Panc1 (cell line): ENCODE measurements around the gene TSNAX. TPM values are rescaled to one million over a fixed set of nuclear protein-coding genes. Genes with fewer than 3 reads are reported as not detected.

Experiments used
- total RNA-seq: library from RNA; stranded (reverse); gene quantifications from one replicate; pipeline ENCODE4 v1.2.1, GENCODE V29; 2021; ENCODE audit not compliant: unreplicated experiment

TSNAX gene
- total RNA-seq, 1 experiment from 2014 or later, result 40.0 TPM

Other genes starting within 250 kb of the TSNAX start
- 14.0 TPM for gene EXOC8, start 190.8 kb upstream of the TSNAX start, total RNA-seq
- 20.0 TPM for gene SPRTN, start 190.4 kb upstream of the TSNAX start, total RNA-seq
- 29.0 TPM for gene EGLN1, start 106.4 kb upstream of the TSNAX start, total RNA-seq
- 0.36 TPM for gene DISC1, start 98.1 kb downstream of the TSNAX start, total RNA-seq